Tibial artery (tissue), 4 donors: Measurements from ENCODE around the gene FOXRED1.

Experiments used
- DNase-seq, 2 donors: peaks; one replicate each; pipeline ENCODE4 v3.0.0-alpha.2; 2019
- H3K27ac ChIP-seq, 2 donors: fragments of 200-600 bp; sonication (generic) in 1 of 2; 1 replicate in 1 of 2; 2 replicates in 1 of 2; pipeline ENCODE4 v1.5.1; 2018 to 2019; ENCODE audit warnings: mild to moderate bottlenecking in 1 of 2
- H3K27me3 ChIP-seq, 2 donors: fragments of 200-600 bp; sonication (generic) in 1 of 2; one replicate each; pipeline versions ENCODE4 v1.5.1 to v1.6.0; 2016 to 2019
- H3K36me3 ChIP-seq, 3 donors: fragments of 200-600 bp; sonication (generic) in 2 of 3; one replicate each; pipeline ENCODE4 v1.5.1; 2016 to 2019; ENCODE audit warnings: mild to moderate bottlenecking in 2 of 3
- H3K4me1 ChIP-seq, 4 donors: fragments of 200-600 bp; sonication (generic) in 2 of 4; 1 replicate in 3 of 4; 2 replicates in 1 of 4; pipeline ENCODE4 v1.5.1; 2016 to 2019
- H3K4me3 ChIP-seq, 2 donors: fragments of 200-600 bp; sonication (generic) in 1 of 2; 1 replicate in 1 of 2; 2 replicates in 1 of 2; pipeline ENCODE4 v1.5.1; 2018 to 2019; ENCODE audit warnings: mild to moderate bottlenecking in 2 of 2
- H3K9me3 ChIP-seq, 3 donors: fragments of 200-600 bp; sonication (generic) in 1 of 3; one replicate each; pipeline ENCODE4 v1.5.1; 2016 to 2019
- CTCF ChIP-seq, 2 experiments: fragments of 200-600 bp in 1 of 2; fragments of 450-650 bp in 1 of 2; IDR thresholded peaks; one replicate each; pipeline ENCODE4 v1.5.1; 2017 to 2019; ENCODE audit warnings: antibody characterized with exemption in 2 of 2, mild to moderate bottlenecking in 1 of 2, moderate library complexity in 1 of 2
- intact Hi-C: fragments of 100-400 bp; cut with DNase I; formaldehyde crosslinking; loops from one replicate; pipeline ENCODE4 v1.15.0; 2023; ENCODE audit warnings: low total_unique reads

Gene FOXRED1

GRCh38 chr11:126293726-126294125, 24.8 kb downstream of the FOXRED1 start:
- intact Hi-C loops = no loop called here
- H3K27me3 ChIP-seq = no peaks in the 10 kb centered on the region
- no peak overlapping the region for H3K4me3 ChIP-seq
- no peak overlapping the region for H3K27ac ChIP-seq
- no peak for TF ChIP-seq CTCF (IDR thresholded peaks at IDR 0.05)
- no peaks in the 10 kb centered on the region for H3K4me1 ChIP-seq
- no peak for DNase-seq
- no peaks in the 10 kb centered on the region for H3K9me3 ChIP-seq
- peaks cover 30 to 83% (median 62%) of the 10 kb centered on the region in 3 donors for H3K36me3 ChIP-seq

GRCh38 chr11:126297004-126297403, 28.1 kb downstream of the FOXRED1 start:
- no peak overlapping the region for H3K27ac ChIP-seq
- no peak for DNase-seq
- no peaks in the 10 kb centered on the region for H3K9me3 ChIP-seq
- no peak for TF ChIP-seq CTCF (IDR thresholded peaks at IDR 0.05)
- peaks cover 27 to 76% (median 32%) of the 10 kb centered on the region in 3 donors for H3K36me3 ChIP-seq
- no peaks in the 10 kb centered on the region for H3K4me1 ChIP-seq
- no peak overlapping the region for H3K4me3 ChIP-seq
- intact Hi-C loops = no loop called here
- no peaks in the 10 kb centered on the region for H3K27me3 ChIP-seq

GRCh38 chr11:126303623-126304456, 34.9 kb downstream of the FOXRED1 start, which contains the start of gene DCPS:
Gene DCPS (plus strand): TSS chr11:126304060. CDS start chr11:126304081, 21 bp downstream.
- DNase-seq = peak; percentile 88 to 95
- TF ChIP-seq CTCF (IDR thresholded peaks at IDR 0.05) = no peak
- intact Hi-C loops = no loop called here
- no peaks in the 10 kb centered on the region for H3K9me3 ChIP-seq
- H3K27me3 ChIP-seq = no peaks in the 10 kb centered on the region
- H3K4me3 ChIP-seq = peak within 1 kb of the TSS; percentile 61 to 80
- H3K4me1 ChIP-seq = peaks cover 0 to 12% (median 4%) of the 10 kb centered on the region in 4 donors
- peaks cover 0 to 28% (median 12%) of the 10 kb centered on the region in 3 donors for H3K36me3 ChIP-seq
- peak within 1 kb of the TSS; percentile 80 to 81 for H3K27ac ChIP-seq

- Histone ChIP-seq H3K9me3 (no peaks in the 10 kb centered on the region), H3K4me3 (peak overlapping the region; percentile 61 to 80), H3K27ac (peak overlapping the region; percentile 80 to 81), H3K4me1 (peaks cover 0 to 12% (median 4%) of the 10 kb centered on the region in 4 donors), H3K27me3 (no peaks in the 10 kb centered on the region), H3K36me3 (peaks cover 0 to 26% (median 6%) of the 10 kb centered on the region in 3 donors)
- DNase-seq = no peak
- intact Hi-C loops = no loop called here
- no peak for TF ChIP-seq CTCF (IDR thresholded peaks at IDR 0.05)
These were observed 35.6 kb downstream of the FOXRED1 start for GRCh38 chr11:126304457-126305075.

- H3K4me1 ChIP-seq = peaks cover 0 to 14% (median 7%) of the 10 kb centered on the region in 4 donors
- H3K4me3 ChIP-seq = no peak overlapping the region
- no peak for TF ChIP-seq CTCF (IDR thresholded peaks at IDR 0.05)
- H3K27me3 ChIP-seq = no peaks in the 10 kb centered on the region
- no peaks in the 10 kb centered on the region for H3K9me3 ChIP-seq
- DNase-seq = no peak
- H3K27ac ChIP-seq = no peak overlapping the region
- peaks cover 0 to 15% (median 6%) of the 10 kb centered on the region in 3 donors for H3K36me3 ChIP-seq
- intact Hi-C loops = no loop called here
These were observed 36.7 kb downstream of the FOXRED1 start for GRCh38 chr11:126305699-126306098.
